HK-2 (cell line): ENCODE data around the gene PLAC8L1.

ENCODE experiments used
- DNase-seq: peaks from one replicate; pipeline ENCODE4 v3.0.0-alpha.2; 2018; ENCODE audit not compliant: unreplicated experiment

The PLAC8L1 gene

DNA sequence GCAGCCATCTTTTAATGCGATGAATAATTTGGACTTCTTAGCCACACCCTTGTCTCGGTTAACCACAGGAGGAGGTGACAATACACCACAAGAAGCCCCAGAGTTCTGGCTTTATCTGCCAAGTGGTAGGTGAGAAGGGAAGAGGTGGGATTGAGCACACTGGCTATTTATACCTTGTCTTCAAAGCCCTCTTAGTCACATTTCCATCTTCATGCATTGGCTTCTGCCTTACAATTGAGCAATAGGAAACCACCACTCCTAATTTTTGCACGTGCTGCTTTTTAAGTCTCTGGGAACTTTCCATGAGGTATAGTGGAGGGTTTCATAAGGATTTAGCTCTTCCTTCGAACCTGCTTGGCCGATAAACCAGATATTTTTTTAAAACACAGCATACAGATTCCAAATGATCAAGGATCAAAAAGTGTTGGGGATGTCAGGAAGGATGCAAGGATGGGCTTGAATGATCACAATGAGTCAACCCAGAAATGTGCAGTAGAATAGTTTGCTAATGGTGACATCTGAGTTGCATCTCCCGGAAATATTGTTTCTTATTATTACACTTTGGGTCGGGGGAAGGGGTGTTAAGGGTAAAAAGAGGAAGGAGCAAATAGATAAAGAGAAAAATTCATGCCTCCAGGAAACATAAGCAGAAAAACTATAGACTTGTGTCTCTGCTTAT is 25.5 kb downstream of the PLAC8L1 start:
- no peak for DNase-seq

DNA sequence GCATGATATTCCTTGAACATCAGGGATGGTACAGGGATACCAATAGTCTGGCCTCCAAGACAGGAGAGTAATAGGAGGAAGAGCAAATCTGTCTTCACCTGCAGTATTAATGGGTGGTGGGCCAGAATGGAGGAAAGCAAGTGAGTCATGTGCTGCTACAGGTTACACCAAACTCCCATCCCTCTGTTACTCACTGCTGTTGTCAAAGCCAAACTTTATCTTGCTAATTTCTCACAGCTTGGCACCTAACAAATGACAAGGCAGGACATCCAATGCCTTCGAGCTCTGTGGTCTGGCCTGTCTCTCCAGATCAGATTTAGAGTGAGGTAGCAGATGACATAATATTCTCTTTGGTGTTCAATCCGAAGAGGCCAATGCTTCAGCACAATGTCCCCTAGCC is 26.8 kb downstream of the PLAC8L1 start:
- no peak for DNase-seq

DNA sequence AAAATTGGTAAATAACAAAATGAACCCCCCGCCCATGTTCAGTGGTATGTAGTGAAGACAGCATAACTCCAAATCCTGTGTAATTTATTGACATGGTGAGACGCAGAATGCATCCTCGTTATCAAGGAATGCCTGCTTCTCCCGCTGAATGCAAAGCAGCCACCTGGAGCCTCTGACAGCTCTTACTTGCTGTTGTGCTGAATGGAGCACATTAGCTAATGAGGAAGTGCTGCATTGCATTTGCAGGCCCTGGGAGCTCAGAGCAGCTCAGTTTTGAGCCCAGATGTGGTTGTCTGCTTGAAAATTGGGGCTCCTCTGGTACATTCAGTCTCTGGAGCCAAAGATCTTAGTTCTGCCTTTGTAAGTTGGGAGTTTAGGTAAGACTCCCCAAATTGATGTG is 28.9 kb downstream of the PLAC8L1 start:
- DNase-seq, result no peak

DNA sequence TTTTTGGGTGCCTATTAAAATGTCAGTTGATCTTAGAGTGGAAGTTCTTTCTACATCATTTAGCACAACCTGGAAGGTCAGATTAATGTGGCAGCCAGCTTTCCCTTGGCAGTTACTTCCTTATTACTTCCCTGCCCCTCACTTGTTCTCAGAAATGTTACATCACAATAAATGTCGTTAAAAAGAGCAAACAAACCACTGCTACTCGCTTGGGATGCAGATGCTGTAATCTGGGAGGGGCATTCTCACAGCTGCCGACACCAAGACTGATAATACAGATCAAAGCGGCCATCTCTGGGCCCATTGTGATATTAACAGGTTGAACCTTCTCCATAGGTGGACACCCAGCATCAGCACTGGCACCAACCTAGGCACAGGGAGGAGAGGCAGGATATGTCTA is 29.3 kb downstream of the PLAC8L1 start:
- no peak for DNase-seq

DNA sequence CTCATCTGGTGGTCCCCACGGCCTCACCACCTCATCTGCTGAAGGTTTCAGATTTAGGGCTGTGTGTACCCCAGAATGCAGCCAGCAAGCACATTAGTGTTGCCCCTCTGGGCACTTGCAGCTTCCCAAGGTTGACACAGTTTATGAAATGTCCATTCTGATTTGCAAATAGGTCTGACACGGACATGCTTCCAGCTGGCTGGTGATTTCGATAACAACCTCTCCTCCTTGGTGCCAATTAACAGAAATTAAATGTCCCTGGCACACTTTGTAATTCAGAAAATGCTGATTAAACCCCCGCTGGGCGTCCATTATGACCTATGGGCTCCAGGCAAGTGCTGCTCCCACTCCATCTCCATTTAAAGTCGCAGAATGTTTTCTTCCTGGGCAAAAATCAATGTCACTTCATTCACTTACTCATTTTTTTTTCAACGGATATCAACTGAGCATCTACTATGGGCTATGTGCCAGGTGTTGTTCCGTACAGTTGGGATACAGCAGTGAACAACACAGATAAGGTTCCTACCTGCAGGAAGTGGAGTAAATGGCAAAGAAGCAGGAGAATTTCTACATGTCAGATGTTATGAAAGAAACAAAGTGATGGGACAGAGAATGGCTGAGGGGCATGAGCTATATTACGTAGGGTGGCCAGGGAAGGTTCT is 32.0 kb downstream of the PLAC8L1 start:
- DNase-seq, result no peak

DNA sequence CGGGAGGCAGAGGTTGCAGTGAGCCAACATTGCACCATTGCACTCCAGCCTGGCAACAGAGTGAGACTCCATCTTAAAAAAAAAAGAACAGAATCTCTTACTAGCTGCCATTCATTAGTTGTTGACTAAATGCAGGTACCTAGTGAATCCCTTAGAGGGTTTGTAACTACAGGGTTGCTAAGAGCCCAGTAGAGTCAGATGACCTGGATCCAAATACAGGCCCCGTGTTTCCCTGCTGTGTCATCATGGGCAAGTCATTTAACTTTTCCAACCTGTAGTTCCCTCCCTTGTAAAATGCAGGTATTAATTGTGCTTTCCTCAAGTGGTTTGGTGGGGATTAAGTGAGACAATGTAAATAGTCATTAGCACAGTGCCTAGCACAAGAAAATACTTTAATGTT is 32.8 kb downstream of the PLAC8L1 start:
- DNase-seq, result no peak

DNA sequence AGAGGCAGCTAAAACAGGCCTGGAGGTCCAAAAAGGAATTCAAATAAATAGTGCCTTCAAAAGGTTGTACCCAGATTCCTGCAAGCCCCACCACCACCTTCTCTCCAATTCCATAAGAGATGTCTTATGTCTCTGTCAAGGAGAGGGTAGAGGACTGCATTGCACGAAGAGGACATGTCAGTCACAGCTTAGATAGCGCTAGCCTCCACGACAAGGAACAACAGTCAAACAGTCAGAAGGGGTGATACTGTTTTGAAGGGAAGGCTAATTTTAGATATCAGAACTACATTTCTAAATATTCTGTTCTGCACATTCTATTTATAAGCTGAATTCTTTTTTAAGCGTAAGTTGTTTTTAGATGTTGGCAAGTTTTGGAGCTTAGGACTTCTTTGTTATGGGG is 34.2 kb downstream of the PLAC8L1 start:
- no peak for DNase-seq

DNA sequence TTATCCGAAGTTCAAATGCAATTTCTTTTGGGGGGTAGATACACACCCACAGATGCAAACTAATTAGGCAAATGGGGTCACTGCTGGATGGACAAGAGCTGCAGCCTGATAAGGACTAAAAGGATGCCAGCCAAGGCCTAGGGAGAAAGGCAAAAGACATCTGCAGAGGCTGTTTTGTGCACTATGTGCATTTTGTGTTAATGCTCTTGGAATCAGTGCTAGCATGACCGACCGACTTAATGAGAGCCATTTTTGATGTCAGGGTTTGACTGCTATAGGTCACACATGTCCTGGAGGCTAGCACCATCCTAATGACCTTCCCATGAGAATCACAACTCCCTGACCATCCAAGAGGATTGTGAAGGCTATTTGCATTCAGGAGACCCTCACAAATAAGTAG is 34.6 kb downstream of the PLAC8L1 start:
- DNase-seq, result no peak

DNA sequence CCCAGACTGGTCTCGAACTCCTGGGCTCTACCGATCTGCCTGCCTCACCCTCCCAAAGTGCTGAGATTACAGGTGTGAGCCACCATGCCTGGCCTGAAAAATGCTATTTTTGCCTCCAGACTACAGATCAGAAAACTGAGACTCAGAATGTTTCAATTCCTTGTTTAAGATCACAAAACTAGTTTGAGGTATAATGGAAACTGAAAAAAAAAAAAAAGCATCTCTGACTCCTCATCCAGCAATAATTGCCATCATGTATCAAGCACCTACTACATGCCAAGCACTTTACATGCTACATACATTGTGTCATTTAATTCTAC is 35.6 kb downstream of the PLAC8L1 start:
- no peak for DNase-seq

DNA sequence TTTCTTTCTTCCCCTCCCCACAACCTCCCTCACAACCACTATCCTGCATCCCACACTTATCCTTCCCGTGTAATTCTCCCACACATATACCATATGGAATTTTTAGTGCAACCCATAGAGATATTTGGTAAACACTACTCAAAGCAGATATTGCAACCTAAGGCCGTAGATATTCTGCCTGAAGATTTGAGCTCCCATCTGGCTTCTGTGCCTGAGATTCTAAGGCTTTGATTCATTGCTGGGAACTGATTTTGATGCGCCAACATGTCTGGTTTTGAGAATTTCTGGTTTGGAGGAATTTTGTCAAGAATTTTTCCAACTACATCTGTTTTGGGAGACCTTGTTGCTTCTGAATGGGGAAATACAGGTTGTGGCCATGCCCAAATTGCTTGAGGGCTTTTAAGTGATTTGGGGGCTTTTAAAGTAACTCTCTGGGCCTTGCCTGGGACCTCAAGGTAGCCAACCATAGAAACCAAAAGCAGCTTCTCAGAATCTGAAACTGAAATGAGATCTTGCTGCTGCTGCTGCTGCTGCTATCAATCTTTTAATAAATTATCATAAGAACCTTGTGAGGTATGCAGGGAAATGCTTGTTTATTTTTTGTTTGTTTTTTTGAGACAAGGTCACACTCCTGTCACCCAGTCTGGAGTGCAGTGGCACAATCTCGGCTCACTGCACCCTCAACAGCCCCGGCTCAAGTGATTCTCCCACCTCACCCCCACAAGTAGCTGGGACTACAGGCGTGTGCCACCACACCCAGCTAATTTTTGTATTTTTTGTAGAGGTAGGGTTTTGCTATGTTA is 36.2 kb downstream of the PLAC8L1 start:
- no peak for DNase-seq

DNA sequence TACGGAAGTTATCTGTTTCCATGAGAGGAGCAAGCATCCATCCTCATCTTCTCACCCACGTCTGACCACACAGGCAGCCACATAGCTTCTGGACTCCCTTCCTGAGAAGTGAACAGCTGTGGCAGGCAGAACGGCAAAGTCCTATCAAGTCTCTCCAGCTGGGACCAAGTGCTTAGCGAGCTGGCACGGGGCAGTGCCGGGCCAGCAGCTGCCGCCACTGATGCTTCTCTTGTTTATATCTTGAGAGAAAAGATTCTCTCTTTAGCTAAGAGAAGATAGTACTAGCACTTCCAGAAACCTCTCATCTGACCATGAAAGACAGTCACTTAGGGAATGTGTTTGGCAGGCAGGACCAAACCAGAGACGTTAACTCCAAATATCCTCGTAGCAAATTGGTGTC is 37.2 kb downstream of the PLAC8L1 start:
- no peak for DNase-seq

DNA sequence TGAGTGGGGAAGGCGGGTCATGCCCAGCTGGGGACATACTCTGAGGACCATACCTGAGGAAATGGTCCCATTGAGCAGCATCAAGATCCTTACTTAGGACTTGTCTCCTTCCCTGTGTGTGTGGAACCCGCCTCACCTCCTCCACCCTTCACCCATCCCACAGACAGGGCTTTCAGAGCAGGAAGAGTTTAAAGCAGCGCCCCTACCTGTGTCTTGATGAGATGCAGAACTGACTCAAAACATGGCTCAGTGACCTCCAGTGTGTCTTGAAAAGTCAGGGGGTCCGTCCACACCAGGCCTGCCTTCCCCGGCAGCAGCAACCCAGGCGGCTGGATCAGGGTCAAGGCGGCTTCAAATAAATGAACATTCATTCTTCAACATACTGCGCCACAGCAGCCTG is 38.4 kb downstream of the PLAC8L1 start:
- DNase-seq, result no peak

DNA sequence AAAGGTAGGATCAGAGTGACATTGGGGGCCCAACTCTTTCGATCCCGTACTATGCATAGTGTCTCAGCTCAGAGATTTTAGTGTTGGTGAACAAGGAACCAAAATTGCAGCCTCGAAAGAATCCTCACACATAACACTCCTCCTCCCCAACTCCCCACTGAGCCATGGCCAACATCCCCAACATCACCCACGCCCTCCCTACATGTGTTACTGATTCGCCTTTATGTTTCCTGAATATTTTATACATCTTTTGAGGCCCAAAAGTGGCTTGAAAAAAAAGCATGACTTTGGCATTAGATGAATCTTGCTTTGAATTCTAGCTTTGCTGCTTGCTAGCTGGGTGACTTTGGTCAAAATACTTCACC is 45.2 kb downstream of the PLAC8L1 start:
- DNase-seq, result no peak

DNA sequence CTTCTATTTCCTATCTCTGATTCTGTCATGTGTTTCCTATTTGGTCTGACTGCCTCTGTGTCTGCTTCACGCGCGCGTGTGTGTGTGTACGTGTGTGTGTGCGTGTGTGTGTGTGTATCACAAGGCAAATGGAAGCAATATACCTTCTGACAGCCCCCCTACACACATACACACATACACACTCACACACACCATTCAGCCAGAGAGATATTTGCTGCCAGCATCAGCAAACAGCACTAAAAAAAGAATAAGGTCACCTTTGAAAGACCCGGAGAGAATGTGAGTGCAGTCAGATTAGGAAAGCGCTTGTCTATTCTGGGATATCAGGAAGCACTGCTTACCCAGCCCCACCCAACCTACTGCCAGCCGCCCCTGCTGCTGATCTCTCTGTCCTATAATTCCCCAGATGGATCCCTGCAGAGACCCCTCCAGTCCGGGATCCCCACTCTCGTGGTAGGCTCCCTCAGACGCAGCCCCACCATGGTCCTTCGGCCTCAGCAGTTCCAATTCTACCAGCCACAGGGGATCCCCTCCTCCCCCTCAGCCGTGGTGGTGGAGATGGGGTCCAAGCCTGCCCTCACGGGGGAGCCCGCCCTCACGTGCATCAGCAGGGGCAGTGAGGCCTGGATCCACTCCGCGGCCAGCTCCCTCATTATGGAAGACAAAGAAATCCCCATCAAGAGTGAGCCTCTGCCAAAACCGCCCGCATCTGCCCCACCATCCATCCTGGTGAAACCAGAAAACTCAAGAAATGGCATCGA is 45.7 kb downstream of the PLAC8L1 start:
- DNase-seq, result no peak

DNA sequence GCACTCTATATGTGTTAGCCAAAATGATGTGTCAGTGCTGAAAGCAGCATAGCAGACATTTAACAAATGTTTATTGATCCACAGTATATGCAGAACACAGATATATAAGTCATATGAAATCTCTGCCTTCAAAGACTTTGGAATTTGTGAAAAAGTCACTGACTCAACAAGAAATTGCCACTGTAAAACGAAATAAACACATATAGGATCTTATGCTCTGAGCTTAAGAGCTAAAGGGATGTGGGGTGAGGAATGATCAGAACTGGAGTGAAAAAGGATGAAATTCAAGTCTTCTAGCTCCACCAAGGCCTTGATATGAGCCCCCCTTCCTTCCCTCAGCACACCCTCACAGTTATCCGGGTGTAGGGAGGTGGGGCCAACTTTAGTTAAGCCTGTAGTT is 49.9 kb downstream of the PLAC8L1 start:
- no peak for DNase-seq

DNA sequence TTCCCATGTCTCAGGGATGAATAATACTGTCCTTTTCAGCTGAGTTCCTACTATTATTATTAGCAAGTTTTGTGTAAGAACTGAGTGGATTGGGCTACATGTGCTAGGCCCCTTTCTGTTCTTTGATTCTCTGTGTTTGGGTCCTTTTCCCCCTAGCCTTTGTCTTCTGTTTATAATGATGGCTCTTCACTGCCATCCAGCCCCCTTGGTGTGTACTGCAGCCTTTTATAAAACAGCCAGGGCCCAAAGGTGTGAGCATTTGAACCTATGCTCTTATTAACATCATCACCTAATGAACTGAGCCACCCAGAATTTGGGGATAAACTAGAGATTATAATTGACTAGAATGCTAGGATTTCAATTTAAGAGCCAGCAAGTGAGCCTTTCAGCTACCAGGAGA is 52.6 kb downstream of the PLAC8L1 start:
- DNase-seq, result no peak

DNA sequence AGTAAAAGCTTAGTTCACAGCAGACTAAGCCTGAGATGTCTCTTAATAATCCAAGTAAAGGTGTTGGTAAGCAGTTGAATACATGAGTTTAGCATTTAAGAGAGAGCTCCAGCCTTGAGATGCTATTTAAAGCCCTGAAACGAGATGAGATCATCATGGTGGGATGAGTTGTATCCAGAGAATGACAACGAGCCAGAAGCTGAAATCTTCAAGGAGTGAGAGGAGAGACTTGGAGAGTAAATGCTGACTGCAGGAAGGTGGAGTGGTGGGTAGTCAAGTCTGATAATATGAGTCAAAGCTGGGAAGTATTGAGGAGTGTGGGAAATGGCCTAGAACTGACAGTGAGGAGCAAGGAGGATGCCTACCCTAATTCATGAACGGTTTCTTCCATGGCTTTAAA is 53.7 kb downstream of the PLAC8L1 start:
- no peak for DNase-seq

DNA sequence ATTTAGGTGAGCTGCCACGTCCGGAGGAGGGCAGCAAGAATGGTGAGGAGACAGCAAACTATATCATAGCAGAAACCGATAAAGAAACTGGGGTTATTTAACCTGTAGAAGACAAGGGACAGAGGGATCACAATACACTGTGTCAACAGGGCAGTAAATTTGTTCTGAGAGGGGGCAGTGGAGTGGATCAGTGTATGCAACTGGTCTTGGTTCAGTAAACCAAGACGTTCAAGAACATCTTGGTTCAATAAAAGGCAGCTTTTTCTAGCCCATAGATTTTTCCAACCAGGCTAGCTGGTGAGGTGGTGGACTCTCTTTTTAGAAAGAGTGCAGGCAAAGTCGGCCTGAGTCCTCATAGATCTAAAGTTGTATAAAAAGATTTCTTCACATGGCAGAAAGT is 55.3 kb downstream of the PLAC8L1 start:
- no peak for DNase-seq

DNA sequence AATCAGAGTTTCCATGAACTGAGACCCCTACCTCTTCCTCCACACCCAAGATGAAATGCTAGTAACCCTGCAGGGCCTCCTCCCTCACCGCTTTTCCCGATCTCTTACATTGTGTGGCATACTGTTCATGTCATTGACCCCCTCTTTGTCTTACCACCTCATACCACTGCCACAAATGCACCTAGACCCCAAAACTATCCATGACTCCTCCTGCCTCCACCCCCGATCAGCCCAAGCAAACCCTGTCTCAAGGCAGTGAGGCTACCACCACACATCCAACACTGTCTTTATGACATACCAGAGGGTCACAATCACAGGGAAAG is 55.7 kb downstream of the PLAC8L1 start:
- no peak for DNase-seq

DNA sequence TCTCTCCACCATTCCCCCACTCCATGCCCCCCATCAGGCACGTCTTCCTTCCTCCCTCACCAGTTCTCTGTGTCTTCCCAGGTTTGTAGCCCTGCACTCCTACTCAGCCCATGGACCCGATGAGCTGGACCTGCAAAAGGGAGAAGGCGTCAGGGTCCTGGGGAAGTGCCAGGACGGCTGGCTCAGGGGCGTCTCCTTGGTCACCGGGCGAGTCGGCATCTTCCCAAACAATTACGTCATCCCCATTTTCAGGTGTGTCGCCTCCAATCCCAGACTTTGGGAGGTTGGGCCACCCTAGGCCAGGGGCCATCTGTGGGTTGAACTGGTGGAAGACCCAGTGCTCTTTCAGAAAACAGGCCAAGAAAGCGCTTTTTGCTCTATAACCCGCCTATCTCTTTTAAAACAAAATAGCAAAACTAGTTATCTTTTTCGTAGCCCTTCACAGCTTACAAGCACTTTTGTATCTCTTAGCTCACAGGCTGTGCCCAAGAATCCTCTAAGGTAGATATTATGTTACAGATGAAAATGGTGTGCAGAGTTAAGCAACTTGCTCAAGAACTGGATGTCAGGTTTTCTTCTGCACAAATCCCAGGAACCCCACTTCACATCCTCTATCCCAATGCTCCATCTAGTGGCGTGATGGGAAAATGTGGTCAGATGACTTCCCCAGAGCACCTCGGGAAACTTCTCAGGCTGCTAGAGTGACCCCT is 56.2 kb downstream of the PLAC8L1 start:
- peak; percentile 32 for DNase-seq

DNA sequence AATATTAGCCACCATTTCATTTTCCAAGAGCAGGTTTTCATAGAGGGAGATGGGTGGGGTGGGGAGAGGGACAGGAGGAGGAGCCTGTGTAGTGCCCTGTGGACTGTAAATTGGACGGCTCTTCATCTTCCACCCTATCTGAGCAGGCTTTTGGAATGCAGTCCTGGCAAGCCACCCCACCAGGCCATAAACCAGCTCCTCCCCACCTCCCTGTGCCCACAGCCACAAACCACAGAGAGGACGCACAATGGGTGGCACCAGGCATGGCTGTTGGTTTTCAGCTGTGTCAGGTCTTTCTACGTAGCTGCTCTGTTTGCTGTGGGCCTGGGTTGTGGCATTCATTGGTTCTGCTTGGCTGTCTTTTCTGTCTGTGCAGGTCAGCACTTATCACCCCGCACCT is 58.0 kb downstream of the PLAC8L1 start:
- DNase-seq, result peak; percentile 50

DNA sequence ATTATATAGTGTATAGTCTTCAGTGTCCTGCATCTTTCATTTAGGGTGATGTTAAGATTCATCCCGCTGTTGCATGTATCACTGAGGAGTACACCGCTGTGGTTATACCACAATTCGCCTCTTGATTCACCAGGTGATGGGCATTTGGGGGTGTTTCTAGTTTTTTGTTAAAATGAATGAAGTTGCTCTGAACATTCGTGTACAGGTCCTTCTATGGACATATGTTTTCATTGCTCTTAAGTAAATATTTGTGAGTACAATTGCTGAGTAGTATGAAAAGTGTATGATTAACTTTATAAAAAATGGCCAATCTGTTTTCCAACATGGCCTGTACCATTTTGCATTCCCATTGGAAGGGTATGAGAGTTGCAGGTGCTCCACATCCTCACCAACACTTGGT is 61.7 kb downstream of the PLAC8L1 start:
- no peak for DNase-seq
